Type B pancreatic cell (in vitro differentiated cells): ENCODE results near the gene SLC36A2. TPM values are rescaled to one million over a fixed set of nuclear protein-coding genes. Genes with fewer than 3 reads are reported as not detected.

Experiments used
- DNase-seq: peaks from one replicate; pipeline ENCODE4 v3.0.0; 2021; ENCODE audit warnings: mixed read lengths; ENCODE audit not compliant: unreplicated experiment; ENCODE audit errors: extremely low spot score
- H3K27ac Mint-ChIP-seq: 2 replicates; pipeline ENCODE4 v1.8.0; 2021; ENCODE audit warnings: mild to moderate bottlenecking, mixed read lengths
- H3K27me3 Mint-ChIP-seq: 2 replicates; pipeline ENCODE4 v1.8.0; 2021; ENCODE audit warnings: mixed read lengths
- H3K36me3 Mint-ChIP-seq: 2 replicates; pipeline ENCODE4 v1.8.0; 2021; ENCODE audit warnings: mixed read lengths
- H3K4me1 Mint-ChIP-seq: one replicate; pipeline ENCODE4 v1.8.0; 2021; ENCODE audit warnings: mixed read lengths; ENCODE audit not compliant: unreplicated experiment
- H3K4me3 Mint-ChIP-seq: 2 replicates; pipeline ENCODE4 v1.8.0; 2021; ENCODE audit warnings: mild to moderate bottlenecking, mixed read lengths
- H3K9me3 Mint-ChIP-seq: 2 replicates; pipeline ENCODE4 v1.8.0; 2021; ENCODE audit warnings: mixed read lengths
- CTCF ChIP-seq: fragments of 200-600 bp; sonication (generic); conservative IDR thresholded peaks from 2 replicates; pipeline ENCODE4 v1.5.0; 2021; ENCODE audit warnings: antibody characterized with exemption, mild to moderate bottlenecking
- total RNA-seq: library from RNA; stranded (reverse); gene quantifications from 2 replicates; pipeline ENCODE4 v1.2.1, GENCODE V29; 2021; ENCODE audit warnings: low replicate concordance

Gene SLC36A2
- total RNA-seq, 1 donor from 2014 or later = not detected

GRCh38 chr5:151283120-151283825 lies 64.1 kb downstream of the SLC36A2 start:
- Mint-ChIP-seq H3K27ac (peak overlapping the region; percentile 90), H3K9me3 (no peaks in the 10 kb centered on the region), H3K4me3 (no peak overlapping the region), H3K36me3 (no peaks in the 10 kb centered on the region), H3K27me3 (no peaks in the 10 kb centered on the region), H3K4me1 (peaks cover 4% of the 10 kb centered on the region)
- DNase-seq = no peak
- no peak for TF ChIP-seq CTCF

GRCh38 chr5:151281001-151281639 lies 66.2 kb downstream of the SLC36A2 start:
- Mint-ChIP-seq H3K4me3 (no peak overlapping the region), H3K9me3 (no peaks in the 10 kb centered on the region), H3K27ac (no peak overlapping the region), H3K27me3 (no peaks in the 10 kb centered on the region), H3K4me1 (peaks cover 4% of the 10 kb centered on the region), H3K36me3 (no peaks in the 10 kb centered on the region)
- no peak for DNase-seq
- TF ChIP-seq CTCF = no peak

- Mint-ChIP-seq H3K4me1 (peaks cover under 1% of the 10 kb centered on the region), H3K36me3 (no peaks in the 10 kb centered on the region), H3K4me3 (no peak overlapping the region), H3K27me3 (no peaks in the 10 kb centered on the region), H3K9me3 (no peaks in the 10 kb centered on the region), H3K27ac (no peak overlapping the region)
- no peak for DNase-seq
- TF ChIP-seq CTCF = no peak
These were observed 66.9 kb downstream of the SLC36A2 start for GRCh38 chr5:151280443-151280842.

GRCh38 chr5:151278845-151279244 lies 68.5 kb downstream of the SLC36A2 start:
- H3K4me1 Mint-ChIP-seq = no peaks in the 10 kb centered on the region
- H3K27ac Mint-ChIP-seq = no peak overlapping the region
- H3K27me3 Mint-ChIP-seq = no peaks in the 10 kb centered on the region
- H3K4me3 Mint-ChIP-seq = no peak overlapping the region
- H3K9me3 Mint-ChIP-seq = peaks cover 5% of the 10 kb centered on the region
- no peaks in the 10 kb centered on the region for H3K36me3 Mint-ChIP-seq
- TF ChIP-seq CTCF = no peak
- DNase-seq = no peak

- no peaks in the 10 kb centered on the region for H3K27me3 Mint-ChIP-seq
- peaks cover 5% of the 10 kb centered on the region for H3K9me3 Mint-ChIP-seq
- no peak overlapping the region for H3K27ac Mint-ChIP-seq
- TF ChIP-seq CTCF = no peak
- H3K4me1 Mint-ChIP-seq = no peaks in the 10 kb centered on the region
- DNase-seq = no peak
- no peak overlapping the region for H3K4me3 Mint-ChIP-seq
- no peaks in the 10 kb centered on the region for H3K36me3 Mint-ChIP-seq
These were observed 71.6 kb downstream of the SLC36A2 start for GRCh38 chr5:151275803-151276202.
